GM12864 (cell line): Measurements from ENCODE around the gene GCGR.

ENCODE experiments used
- DNase-seq: peaks from one replicate; pipeline ENCODE4 v3.0.0-alpha.2; 2011; ENCODE audit warnings: low read depth
- H3K4me3 ChIP-seq: 2 replicates; pipeline ENCODE4 v1.5.1; 2011; ENCODE audit warnings: mild to moderate bottlenecking, low read depth, low read length, control low read depth
- CTCF ChIP-seq: IDR thresholded peaks from 2 replicates; pipeline ENCODE4 v1.5.1; 2011; ENCODE audit warnings: low read depth, mild to moderate bottlenecking, moderate library complexity, low read length, control low read depth, inconsistent platforms; ENCODE audit errors: missing control alignments

Gene GCGR

GRCh38 chr17:81844887-81845286 lies 40.9 kb downstream of the GCGR start:
- H3K4me3 ChIP-seq: no peak overlapping the region
- no peak for DNase-seq
- no peak for TF ChIP-seq CTCF

- no peak for TF ChIP-seq CTCF
- no peak for DNase-seq
- no peak overlapping the region for H3K4me3 ChIP-seq
Measured at GRCh38 chr17:81845361-81845760, 41.4 kb downstream of the GCGR start.

- TF ChIP-seq CTCF: no peak
- no peak for DNase-seq
- H3K4me3 ChIP-seq: no peak overlapping the region
Measured at GRCh38 chr17:81845881-81846742, 42.2 kb downstream of the GCGR start.

GRCh38 chr17:81846743-81847689 lies 43.1 kb downstream of the GCGR start:
- no peak for TF ChIP-seq CTCF
- no peak overlapping the region for H3K4me3 ChIP-seq
- DNase-seq: no peak

GRCh38 chr17:81849457-81849856 lies 45.5 kb downstream of the GCGR start:
- no peak for DNase-seq
- no peak for TF ChIP-seq CTCF

GRCh38 chr17:81851423-81851822 lies 47.5 kb downstream of the GCGR start:
- DNase-seq: no peak
- no peak for TF ChIP-seq CTCF
- H3K4me3 ChIP-seq: no peak overlapping the region

More at GRCh38 chr17:81849457-81849856, 45.5 kb downstream of the GCGR start:
- no peak overlapping the region for H3K4me3 ChIP-seq
